Osteocyte (in vitro differentiated cells): ENCODE measurements around the gene ANKRD30B. TPM values are rescaled to one million over a fixed set of nuclear protein-coding genes. Genes with fewer than 3 reads are reported as not detected.
"Not testable (repeated sequence)": the region's sequence is repeated elsewhere in the genome, so short reads cannot be mapped to it uniquely, and the experiment has no call there.

Experiments used
- DNase-seq: peaks from one replicate; pipeline ENCODE4 v3.0.0; 2021; ENCODE audit warnings: mixed read lengths; ENCODE audit not compliant: unreplicated experiment; ENCODE audit errors: extremely low spot score
- H3K27ac Mint-ChIP-seq: one replicate; pipeline ENCODE4 v1.8.0; 2021; ENCODE audit warnings: mild to moderate bottlenecking, mixed read lengths; ENCODE audit not compliant: unreplicated experiment
- H3K27me3 Mint-ChIP-seq: one replicate; pipeline ENCODE4 v1.8.0; 2021; ENCODE audit warnings: mixed read lengths; ENCODE audit not compliant: unreplicated experiment
- H3K36me3 Mint-ChIP-seq: one replicate; pipeline ENCODE4 v1.8.0; 2021; ENCODE audit warnings: mixed read lengths; ENCODE audit not compliant: unreplicated experiment
- H3K4me1 Mint-ChIP-seq: one replicate; pipeline ENCODE4 v1.8.0; 2021; ENCODE audit warnings: mixed read lengths; ENCODE audit not compliant: unreplicated experiment
- H3K4me3 Mint-ChIP-seq: one replicate; pipeline ENCODE4 v1.8.0; 2021; ENCODE audit warnings: mild to moderate bottlenecking, moderate library complexity, mixed read lengths; ENCODE audit not compliant: unreplicated experiment
- H3K9me3 Mint-ChIP-seq: one replicate; pipeline ENCODE4 v1.8.0; 2021; ENCODE audit warnings: mixed read lengths; ENCODE audit not compliant: unreplicated experiment
- long read RNA-seq: library from polyadenylated mRNA; unstranded; transcript quantifications from one replicate; pipeline ENCODE4 v2.0.0, GENCODE V29; 2021
- total RNA-seq: library from RNA; stranded (reverse); gene quantifications from 2 replicates; pipeline ENCODE4 v1.2.1, GENCODE V29; 2021
- TF ChIP-seq, protein P1 (sequence below): fragments of 200-600 bp; sonication (generic); IDR thresholded peaks from 2 replicates; pipeline ENCODE4 v1.5.0; 2021; ENCODE audit warnings: antibody characterized with exemption, mild to moderate bottlenecking, moderate library complexity

Gene ANKRD30B, protein sequence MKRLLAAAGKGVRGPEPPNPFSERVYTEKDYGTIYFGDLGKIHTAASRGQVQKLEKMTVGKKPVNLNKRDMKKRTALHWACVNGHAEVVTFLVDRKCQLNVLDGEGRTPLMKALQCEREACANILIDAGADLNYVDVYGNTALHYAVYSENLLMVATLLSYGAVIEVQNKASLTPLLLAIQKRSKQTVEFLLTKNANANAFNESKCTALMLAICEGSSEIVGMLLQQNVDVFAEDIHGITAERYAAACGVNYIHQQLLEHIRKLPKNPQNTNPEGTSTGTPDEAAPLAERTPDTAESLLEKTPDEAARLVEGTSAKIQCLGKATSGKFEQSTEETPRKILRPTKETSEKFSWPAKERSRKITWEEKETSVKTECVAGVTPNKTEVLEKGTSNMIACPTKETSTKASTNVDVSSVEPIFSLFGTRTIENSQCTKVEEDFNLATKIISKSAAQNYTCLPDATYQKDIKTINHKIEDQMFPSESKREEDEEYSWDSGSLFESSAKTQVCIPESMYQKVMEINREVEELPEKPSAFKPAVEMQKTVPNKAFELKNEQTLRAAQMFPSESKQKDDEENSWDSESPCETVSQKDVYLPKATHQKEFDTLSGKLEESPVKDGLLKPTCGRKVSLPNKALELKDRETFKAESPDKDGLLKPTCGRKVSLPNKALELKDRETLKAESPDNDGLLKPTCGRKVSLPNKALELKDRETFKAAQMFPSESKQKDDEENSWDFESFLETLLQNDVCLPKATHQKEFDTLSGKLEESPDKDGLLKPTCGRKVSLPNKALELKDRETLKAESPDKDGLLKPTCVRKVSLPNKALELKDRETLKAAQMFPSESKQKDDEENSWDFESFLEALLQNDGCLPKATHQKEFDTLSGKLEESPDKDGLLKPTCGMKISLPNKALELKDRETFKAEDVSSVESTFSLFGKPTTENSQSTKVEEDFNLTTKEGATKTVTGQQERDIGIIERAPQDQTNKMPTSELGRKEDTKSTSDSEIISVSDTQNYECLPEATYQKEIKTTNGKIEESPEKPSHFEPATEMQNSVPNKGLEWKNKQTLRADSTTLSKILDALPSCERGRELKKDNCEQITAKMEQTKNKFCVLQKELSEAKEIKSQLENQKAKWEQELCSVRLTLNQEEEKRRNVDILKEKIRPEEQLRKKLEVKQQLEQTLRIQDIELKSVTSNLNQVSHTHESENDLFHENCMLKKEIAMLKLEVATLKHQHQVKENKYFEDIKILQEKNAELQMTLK (N-terminal part only)
- total RNA-seq, result not detected in 2 replicates
- long read RNA-seq, result 0 reads

DNA sequence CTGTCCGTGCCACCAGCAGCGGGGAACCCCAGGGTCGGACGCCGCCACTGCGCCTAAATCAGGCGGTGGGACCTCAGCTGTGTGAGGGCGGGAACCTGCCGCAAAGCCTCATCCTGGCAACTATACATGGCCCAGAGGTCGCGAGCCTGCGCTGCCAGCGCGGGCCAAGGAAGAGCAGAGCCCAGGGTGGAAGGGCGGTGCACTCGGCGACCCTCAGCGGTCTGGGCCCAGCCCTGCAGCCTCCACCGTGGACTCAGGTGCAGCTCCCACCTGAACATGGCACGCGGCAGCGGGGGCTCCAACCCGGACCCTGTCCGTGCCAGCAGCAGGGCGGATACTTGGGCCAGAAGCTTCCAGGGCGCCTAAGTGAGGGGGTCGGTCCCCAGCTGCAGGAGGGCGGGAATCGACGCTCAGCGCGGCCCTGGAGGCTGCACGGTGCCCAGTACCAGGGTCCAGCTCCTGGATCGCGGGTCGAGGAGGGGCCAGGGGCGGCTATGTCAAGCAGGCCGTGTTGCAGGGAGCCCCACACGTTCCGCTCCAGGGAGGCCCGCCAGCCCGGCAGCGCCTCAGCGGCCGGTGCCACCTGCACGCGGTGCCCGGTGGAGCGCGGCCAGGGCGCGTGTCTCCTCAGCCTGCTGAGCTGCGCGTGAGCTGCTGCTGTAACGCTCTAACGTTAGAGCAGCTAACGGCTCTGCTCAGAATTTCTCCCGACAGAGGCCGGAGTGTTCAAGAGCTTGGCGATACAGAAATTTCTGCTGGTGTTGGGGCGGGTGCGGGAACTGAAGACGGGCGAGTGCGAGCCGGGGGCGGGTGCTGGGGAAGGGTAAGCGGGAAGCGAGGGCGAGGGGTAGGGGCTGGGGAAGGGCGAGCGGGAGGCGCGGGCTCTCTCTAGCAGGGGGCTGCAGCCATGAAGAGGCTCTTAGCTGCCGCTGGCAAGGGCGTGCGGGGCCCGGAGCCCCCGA, at the start of gene ANKRD30B:
Gene ANKRD30B, plus strand, starts transcription at position 660 of the 962 bp plus-strand sequence. Its CDS starts 248 bp downstream, at position 908.
- H3K27me3 Mint-ChIP-seq, result no peaks in the 10 kb centered on the region
- TF ChIP-seq, protein P1, sequence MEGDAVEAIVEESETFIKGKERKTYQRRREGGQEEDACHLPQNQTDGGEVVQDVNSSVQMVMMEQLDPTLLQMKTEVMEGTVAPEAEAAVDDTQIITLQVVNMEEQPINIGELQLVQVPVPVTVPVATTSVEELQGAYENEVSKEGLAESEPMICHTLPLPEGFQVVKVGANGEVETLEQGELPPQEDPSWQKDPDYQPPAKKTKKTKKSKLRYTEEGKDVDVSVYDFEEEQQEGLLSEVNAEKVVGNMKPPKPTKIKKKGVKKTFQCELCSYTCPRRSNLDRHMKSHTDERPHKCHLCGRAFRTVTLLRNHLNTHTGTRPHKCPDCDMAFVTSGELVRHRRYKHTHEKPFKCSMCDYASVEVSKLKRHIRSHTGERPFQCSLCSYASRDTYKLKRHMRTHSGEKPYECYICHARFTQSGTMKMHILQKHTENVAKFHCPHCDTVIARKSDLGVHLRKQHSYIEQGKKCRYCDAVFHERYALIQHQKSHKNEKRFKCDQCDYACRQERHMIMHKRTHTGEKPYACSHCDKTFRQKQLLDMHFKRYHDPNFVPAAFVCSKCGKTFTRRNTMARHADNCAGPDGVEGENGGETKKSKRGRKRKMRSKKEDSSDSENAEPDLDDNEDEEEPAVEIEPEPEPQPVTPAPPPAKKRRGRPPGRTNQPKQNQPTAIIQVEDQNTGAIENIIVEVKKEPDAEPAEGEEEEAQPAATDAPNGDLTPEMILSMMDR, result no peak
- peaks cover 27% of the 10 kb centered on the region for H3K9me3 Mint-ChIP-seq
- no peaks in the 10 kb centered on the region for H3K4me1 Mint-ChIP-seq
- DNase-seq, result no peak
- H3K4me3 Mint-ChIP-seq, result no peak within 1 kb of the TSS
- H3K36me3 Mint-ChIP-seq, result no peaks in the 10 kb centered on the region
- H3K27ac Mint-ChIP-seq, result no peak within 1 kb of the TSS

DNA sequence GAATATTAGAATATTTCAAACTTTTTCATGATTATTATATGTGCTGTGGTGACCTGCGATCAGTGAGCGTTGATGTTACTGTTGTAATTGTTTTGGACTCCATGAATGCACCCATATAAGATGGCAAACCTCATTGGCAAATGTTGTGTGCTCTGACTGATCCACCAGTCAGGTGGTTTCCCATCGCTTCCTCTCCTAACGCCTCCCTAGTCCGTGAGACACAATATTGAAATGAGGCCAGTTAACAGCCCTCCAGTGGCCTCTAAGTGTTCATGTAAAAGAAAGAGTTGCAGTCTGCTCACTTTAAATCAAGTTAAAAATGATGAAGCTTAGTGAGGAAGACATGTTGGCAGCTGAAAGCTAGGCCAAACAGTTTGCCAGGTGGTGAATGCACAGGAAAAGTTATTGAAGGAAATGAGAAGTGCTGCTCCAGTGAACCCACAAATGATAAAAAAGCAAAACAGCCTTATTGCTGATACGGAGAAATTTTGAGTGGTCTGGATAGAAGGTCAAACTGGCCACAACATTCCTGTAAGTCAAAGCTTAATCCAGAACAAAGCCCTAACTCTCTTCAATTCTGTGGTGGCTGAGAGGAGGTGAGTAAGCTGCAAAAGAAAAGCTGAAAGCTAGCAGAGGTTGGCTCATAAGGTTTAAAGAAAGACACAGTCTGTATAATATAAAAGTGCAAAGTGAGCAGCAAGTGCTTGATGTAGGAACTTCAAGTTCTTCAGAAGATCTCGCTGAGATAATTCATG, 46.5 kb upstream of the ANKRD30B start:
- not testable (repeated sequence) for H3K36me3 Mint-ChIP-seq, H3K4me3 Mint-ChIP-seq, DNase-seq

DNA sequence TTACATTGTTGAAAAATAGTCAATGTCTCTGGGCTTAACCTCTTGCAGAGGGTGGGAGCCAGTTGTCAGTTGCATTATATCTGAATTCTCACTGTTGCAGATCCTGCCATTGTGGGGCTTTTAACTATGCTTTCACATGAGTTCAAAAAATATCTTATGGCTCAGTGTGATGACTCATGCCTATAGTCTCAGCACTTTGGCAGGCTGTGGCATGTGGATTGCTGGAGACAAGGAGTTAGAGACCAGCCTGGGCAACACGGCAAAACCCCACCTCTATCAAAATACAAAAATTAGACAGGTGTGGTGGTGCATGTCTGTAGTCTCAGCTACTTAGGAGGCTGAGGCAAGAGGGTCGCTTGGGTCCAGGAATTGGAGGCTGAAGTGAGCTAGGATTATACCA, 38.2 kb upstream of the ANKRD30B start:
- not testable (repeated sequence) for H3K27me3 Mint-ChIP-seq, H3K4me1 Mint-ChIP-seq, H3K4me3 Mint-ChIP-seq, DNase-seq, H3K36me3 Mint-ChIP-seq, H3K27ac Mint-ChIP-seq
- peaks cover 32% of the 10 kb centered on the region for H3K9me3 Mint-ChIP-seq

More for the DNA sequence above, 46.5 kb upstream of the ANKRD30B start:
- not testable (repeated sequence) for H3K27me3 Mint-ChIP-seq, H3K4me1 Mint-ChIP-seq, H3K27ac Mint-ChIP-seq
- peaks cover 30% of the 10 kb centered on the region for H3K9me3 Mint-ChIP-seq

DNA sequence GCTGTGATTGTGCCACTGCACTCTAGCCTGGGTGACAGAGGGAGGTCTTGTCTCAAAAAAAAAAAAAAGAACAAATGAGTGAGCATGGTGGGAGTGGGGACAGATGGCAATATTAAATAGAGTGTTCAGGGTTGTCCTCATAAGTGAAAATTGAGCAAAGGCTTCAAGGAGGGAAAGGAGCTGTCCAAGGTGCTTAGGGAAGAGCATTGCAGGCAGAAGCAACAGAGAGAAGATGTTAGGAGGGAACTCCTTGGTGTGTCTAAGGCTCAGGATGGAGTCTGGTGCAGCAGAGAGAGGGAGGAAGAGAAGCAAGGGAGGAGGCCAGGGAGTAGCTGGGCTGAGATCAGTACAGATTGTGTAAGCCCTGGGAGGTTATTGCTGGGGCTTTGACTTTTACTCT, 26.4 kb upstream of the ANKRD30B start:
- DNase-seq, H3K4me3 Mint-ChIP-seq, H3K36me3 Mint-ChIP-seq, H3K27ac Mint-ChIP-seq, H3K4me1 Mint-ChIP-seq, H3K27me3 Mint-ChIP-seq: not testable (repeated sequence)
- H3K9me3 Mint-ChIP-seq, result peaks cover 11% of the 10 kb centered on the region

GRCh38 chr18:14739056-14739455, 8.9 kb upstream of the ANKRD30B start:
- H3K27ac Mint-ChIP-seq, H3K4me1 Mint-ChIP-seq, DNase-seq, H3K27me3 Mint-ChIP-seq, H3K36me3 Mint-ChIP-seq, H3K4me3 Mint-ChIP-seq: not testable (repeated sequence)
- H3K9me3 Mint-ChIP-seq, result peaks cover 40% of the 10 kb centered on the region

GRCh38 chr18:14746897-14747296, 1.1 kb upstream of the ANKRD30B start:
- Mint-ChIP-seq H3K4me1 (no peaks in the 10 kb centered on the region), H3K4me3 (no peak overlapping the region), H3K27ac (no peak overlapping the region), H3K27me3 (no peaks in the 10 kb centered on the region), H3K9me3 (peaks cover 20% of the 10 kb centered on the region), H3K36me3 (no peaks in the 10 kb centered on the region)
- TF ChIP-seq, protein P1, result no peak
- no peak for DNase-seq
